ENCODE data around the gene NAGA.

The NAGA gene

DNA sequence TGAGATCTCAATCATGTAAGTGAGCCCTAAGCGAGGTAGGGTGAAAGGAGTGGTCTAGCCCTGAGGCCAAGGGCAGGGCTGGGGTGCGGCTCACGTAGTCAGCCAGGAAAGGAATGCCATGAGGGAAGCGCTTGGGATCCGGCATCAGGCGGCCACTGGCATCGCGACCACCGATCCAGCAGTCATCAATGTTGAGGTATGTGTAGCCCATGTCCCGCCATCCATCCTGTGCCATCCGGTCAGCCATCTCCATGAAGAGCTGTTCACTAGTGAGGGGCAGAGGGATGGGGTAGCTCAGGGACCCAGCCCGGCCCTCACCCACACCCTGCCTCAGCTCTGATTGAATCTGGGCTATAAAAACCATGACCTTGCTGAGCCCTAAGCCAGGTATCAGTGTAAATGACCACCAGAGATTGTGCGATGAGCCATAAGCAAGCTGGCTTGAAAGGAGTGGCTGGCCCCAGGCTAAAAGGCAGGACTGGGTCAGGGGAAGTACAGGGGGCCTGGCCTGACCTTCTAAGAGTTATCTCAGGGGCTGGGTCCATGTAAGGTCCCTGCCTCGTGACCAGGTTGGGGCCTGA lies 2.9 kb downstream of the NAGA start:
- Histone ChIP-seq H2AFZ (ENCODE audit: low read depth) (no peak overlapping the region), H3K36me3 (ENCODE audit: insufficient read depth) (no peaks in the 10 kb centered on the region), H3K27me3 (ENCODE audit: insufficient read depth, low read depth) (no peaks in the 10 kb centered on the region), H3K4me2 (no peak overlapping the region), H3K79me2 (ENCODE audit: insufficient read depth, low read depth) (no peaks in the 10 kb centered on the region), H3K4me3 (IDR thresholded peaks at IDR 0.05; ENCODE audit: insufficient read depth, low read depth, low read length) (no peak overlapping the region), H3K9ac (no peak overlapping the region), H4K20me1 (ENCODE audit: insufficient read depth) (no peaks in the 10 kb centered on the region), H3K4me1 (ENCODE audit: low read depth, poor library complexity, severe bottlenecking) (peaks cover 14% of the 10 kb centered on the region), H3K27ac (no peak overlapping the region)
- TF ChIP-seq, protein P1, sequence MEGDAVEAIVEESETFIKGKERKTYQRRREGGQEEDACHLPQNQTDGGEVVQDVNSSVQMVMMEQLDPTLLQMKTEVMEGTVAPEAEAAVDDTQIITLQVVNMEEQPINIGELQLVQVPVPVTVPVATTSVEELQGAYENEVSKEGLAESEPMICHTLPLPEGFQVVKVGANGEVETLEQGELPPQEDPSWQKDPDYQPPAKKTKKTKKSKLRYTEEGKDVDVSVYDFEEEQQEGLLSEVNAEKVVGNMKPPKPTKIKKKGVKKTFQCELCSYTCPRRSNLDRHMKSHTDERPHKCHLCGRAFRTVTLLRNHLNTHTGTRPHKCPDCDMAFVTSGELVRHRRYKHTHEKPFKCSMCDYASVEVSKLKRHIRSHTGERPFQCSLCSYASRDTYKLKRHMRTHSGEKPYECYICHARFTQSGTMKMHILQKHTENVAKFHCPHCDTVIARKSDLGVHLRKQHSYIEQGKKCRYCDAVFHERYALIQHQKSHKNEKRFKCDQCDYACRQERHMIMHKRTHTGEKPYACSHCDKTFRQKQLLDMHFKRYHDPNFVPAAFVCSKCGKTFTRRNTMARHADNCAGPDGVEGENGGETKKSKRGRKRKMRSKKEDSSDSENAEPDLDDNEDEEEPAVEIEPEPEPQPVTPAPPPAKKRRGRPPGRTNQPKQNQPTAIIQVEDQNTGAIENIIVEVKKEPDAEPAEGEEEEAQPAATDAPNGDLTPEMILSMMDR (conservative IDR thresholded peaks at IDR 0.05; ENCODE audit: low read depth, low read length) = no peak

DNA sequence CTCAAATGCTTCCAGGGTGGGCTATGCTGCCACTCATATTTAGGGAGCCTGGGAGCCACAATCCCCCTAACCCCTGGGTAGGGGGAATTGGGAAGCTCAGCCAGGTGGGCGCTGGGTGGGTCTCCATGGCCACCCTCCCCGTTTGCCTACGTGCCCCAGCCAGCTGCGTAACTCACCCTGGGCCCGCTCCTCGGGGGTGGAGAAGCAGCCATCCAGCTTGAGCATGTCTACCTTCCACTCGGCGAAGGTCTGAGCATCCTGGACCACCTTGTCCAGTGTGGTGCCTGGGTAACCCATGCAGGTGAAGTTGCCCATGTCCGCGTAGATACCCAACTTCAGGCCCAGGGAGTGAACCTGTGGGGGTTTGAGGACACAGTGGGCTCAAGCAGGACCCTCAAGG lies 3.7 kb downstream of the NAGA start:
- TF ChIP-seq, protein P1 (conservative IDR thresholded peaks at IDR 0.05; ENCODE audit: low read depth, low read length) = no peak
- no peak overlapping the region for H3K9ac ChIP-seq
- H3K27ac ChIP-seq = no peak overlapping the region
- no peaks in the 10 kb centered on the region for H3K79me2 ChIP-seq (ENCODE audit: insufficient read depth, low read depth)
- no peaks in the 10 kb centered on the region for H3K27me3 ChIP-seq (ENCODE audit: insufficient read depth, low read depth)
- no peak overlapping the region for H3K4me2 ChIP-seq
- H2AFZ ChIP-seq (ENCODE audit: low read depth) = no peak overlapping the region
- H3K36me3 ChIP-seq (ENCODE audit: insufficient read depth) = no peaks in the 10 kb centered on the region
- no peak overlapping the region for H3K4me3 ChIP-seq (IDR thresholded peaks at IDR 0.05; ENCODE audit: insufficient read depth, low read depth, low read length)
- H3K4me1 ChIP-seq (ENCODE audit: low read depth, poor library complexity, severe bottlenecking) = peaks cover 14% of the 10 kb centered on the region
- H4K20me1 ChIP-seq (ENCODE audit: insufficient read depth) = no peaks in the 10 kb centered on the region

DNA sequence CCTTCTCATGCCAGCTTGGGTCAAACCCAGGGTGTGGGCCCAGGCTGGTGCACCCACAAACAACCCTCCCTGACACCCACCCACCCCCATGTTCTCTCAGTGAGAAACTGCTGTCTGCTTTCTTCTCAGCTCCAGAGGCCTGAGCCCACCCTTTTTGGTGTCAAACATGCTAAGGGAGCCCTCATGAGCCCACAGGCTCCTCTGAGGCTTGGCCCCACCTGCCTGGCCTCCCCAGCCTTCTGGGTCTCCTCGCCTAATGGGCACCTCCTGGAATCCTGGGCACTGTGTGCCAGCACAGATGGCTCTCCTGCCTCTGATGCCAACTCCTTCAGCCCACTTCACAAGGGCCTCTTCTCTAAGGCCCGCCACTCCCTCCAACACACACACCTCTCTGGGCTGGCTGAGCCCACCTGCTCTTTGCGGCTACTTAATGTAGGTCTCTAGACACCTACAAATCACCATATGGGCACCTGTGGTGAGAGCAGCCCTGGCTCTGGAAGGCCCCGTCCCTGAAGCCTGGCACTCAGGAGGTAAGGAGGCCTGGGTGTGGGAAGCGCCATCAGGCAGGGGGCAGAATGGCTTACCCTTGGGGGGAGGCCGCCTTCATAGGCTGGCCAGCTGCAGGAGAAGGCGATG lies 4.4 kb downstream of the NAGA start:
- Histone ChIP-seq H3K27ac (no peak overlapping the region), H3K4me3 (IDR thresholded peaks at IDR 0.05; ENCODE audit: insufficient read depth, low read depth, low read length) (no peak overlapping the region), H3K36me3 (ENCODE audit: insufficient read depth) (no peaks in the 10 kb centered on the region), H3K27me3 (ENCODE audit: insufficient read depth, low read depth) (no peaks in the 10 kb centered on the region), H3K79me2 (ENCODE audit: insufficient read depth, low read depth) (no peaks in the 10 kb centered on the region), H3K9ac (no peak overlapping the region), H3K4me2 (no peak overlapping the region), H2AFZ (ENCODE audit: low read depth) (no peak overlapping the region), H3K4me1 (ENCODE audit: low read depth, poor library complexity, severe bottlenecking) (peaks cover 7% of the 10 kb centered on the region), H4K20me1 (ENCODE audit: insufficient read depth) (no peaks in the 10 kb centered on the region)
- TF ChIP-seq, protein P1 (conservative IDR thresholded peaks at IDR 0.05; ENCODE audit: low read depth, low read length) = no peak

DNA sequence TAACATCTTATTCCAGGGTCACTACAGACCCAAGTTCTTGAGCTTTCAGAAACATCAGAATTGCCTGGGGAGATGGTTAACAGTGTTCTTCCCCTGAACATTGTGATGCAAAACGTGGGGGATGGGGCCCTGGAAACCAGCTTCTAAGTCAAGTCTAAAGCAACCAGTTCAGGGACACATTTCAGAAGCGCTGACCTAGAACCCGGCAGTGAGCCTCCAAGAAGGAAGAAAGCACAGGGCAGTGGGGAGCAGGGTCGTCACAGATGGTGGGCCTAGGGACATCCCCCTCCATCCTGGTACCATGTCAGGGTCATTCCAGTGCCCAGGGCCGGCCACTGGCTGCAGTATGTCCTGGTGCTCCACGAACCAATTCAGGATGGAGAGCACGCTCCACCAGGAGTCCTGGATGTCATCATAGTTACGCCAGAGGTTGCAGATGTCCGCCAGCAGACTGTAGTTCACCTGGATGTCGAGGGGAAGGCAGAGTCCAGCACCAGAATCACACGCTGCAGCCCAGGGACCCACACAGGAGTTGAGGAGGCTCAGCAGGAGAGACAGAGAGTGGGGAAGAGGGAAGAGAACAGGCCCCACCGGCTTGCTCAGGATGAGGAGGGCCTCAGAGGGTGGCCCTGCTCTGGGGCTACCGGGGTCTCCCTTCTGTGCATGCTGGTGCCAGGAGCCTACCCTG lies 5.0 kb downstream of the NAGA start:
- Histone ChIP-seq H3K36me3 (ENCODE audit: insufficient read depth) (no peaks in the 10 kb centered on the region), H3K9ac (no peak overlapping the region), H3K27me3 (ENCODE audit: insufficient read depth, low read depth) (no peaks in the 10 kb centered on the region), H3K27ac (no peak overlapping the region), H3K4me1 (ENCODE audit: low read depth, poor library complexity, severe bottlenecking) (peaks cover 6% of the 10 kb centered on the region), H3K79me2 (ENCODE audit: insufficient read depth, low read depth) (no peaks in the 10 kb centered on the region), H3K4me3 (IDR thresholded peaks at IDR 0.05; ENCODE audit: insufficient read depth, low read depth, low read length) (no peak overlapping the region), H4K20me1 (ENCODE audit: insufficient read depth) (no peaks in the 10 kb centered on the region), H2AFZ (ENCODE audit: low read depth) (no peak overlapping the region), H3K4me2 (no peak overlapping the region)
- TF ChIP-seq, protein P1 (conservative IDR thresholded peaks at IDR 0.05; ENCODE audit: low read depth, low read length) = no peak
